Measurements from ENCODE around the gene MTCP1. TPM values are rescaled to one million over a fixed set of nuclear protein-coding genes. Genes with fewer than 3 reads are reported as not detected.

The MTCP1 gene
- total and polyA plus RNA-seq, 10 of the 15 experiments (the other 5 are each of a cell fraction or from before 2014, with no cell fraction given): 16.6 to 74.0 (median 30.9) TPM

GRCh38 chrX:155054255-155054654 lies 16.7 kb downstream of the MTCP1 start:
- Histone ChIP-seq H3K4me2 (ENCODE audit: control insufficient read depth, insufficient read depth) (no peak overlapping the region), H3K79me2 (ENCODE audit: control insufficient read depth, insufficient read depth, low read length) (no peaks in the 10 kb centered on the region), H2AFZ (ENCODE audit: control insufficient read depth, low read depth, low read length) (no peak overlapping the region), H3K36me3 (ENCODE audit: control insufficient read depth in 2 of 2, insufficient read depth in 2 of 2, low read length in 1 of 2) (no peaks in the 10 kb centered on the region; a peak in 2 of 4 replicates), H3K4me1 (ENCODE audit: control insufficient read depth, insufficient read depth, low read length) (no peaks in the 10 kb centered on the region; the same call in 1 of the 2 replicates), H3K9me3 (replicated peaks; ENCODE audit: control insufficient read depth, insufficient read depth, low read length) (no peaks in the 10 kb centered on the region), H3K4me3 (no peak overlapping the region), H3K27ac (ENCODE audit: control insufficient read depth, insufficient read depth) (no peak overlapping the region), H4K20me1 (ENCODE audit: control insufficient read depth, insufficient read depth) (no peaks in the 10 kb centered on the region), H3K9ac (ENCODE audit: control insufficient read depth, insufficient read depth, low read length) (no peak overlapping the region), H3K27me3 (replicated peaks in 1 of 2; ENCODE audit: control insufficient read depth in 2 of 2, insufficient read depth in 2 of 2, low read length in 1 of 2) (no peaks in the 10 kb centered on the region)
- intact Hi-C loops (cut with micrococcal nuclease; ENCODE audit: unreplicated experiment) (no loop called here), in situ Hi-C loops (cut with MboI) (no loop called here)
- no TSS peak for BruUV-seq (replicated peaks)
- ChIA-PET SMC1A (ENCODE audit: uncharacterized antibody, unreplicated experiment) (interaction anchor here (0.8 to 5.2 kb wide), 2 partner anchors 69 to 74 kb away, joined by 3 to 145 read pairs; no protein-coding TSS in a partner anchor), RAD21 (ENCODE audit: unreplicated experiment) (no interaction called here), POLR2A (no interaction called here), CTCF (interaction anchor here (6.4 kb wide), 1 partner anchor 70 kb away, joined by 181 read pairs; no protein-coding TSS in a partner anchor)
- TF ChIP-seq, protein P1, sequence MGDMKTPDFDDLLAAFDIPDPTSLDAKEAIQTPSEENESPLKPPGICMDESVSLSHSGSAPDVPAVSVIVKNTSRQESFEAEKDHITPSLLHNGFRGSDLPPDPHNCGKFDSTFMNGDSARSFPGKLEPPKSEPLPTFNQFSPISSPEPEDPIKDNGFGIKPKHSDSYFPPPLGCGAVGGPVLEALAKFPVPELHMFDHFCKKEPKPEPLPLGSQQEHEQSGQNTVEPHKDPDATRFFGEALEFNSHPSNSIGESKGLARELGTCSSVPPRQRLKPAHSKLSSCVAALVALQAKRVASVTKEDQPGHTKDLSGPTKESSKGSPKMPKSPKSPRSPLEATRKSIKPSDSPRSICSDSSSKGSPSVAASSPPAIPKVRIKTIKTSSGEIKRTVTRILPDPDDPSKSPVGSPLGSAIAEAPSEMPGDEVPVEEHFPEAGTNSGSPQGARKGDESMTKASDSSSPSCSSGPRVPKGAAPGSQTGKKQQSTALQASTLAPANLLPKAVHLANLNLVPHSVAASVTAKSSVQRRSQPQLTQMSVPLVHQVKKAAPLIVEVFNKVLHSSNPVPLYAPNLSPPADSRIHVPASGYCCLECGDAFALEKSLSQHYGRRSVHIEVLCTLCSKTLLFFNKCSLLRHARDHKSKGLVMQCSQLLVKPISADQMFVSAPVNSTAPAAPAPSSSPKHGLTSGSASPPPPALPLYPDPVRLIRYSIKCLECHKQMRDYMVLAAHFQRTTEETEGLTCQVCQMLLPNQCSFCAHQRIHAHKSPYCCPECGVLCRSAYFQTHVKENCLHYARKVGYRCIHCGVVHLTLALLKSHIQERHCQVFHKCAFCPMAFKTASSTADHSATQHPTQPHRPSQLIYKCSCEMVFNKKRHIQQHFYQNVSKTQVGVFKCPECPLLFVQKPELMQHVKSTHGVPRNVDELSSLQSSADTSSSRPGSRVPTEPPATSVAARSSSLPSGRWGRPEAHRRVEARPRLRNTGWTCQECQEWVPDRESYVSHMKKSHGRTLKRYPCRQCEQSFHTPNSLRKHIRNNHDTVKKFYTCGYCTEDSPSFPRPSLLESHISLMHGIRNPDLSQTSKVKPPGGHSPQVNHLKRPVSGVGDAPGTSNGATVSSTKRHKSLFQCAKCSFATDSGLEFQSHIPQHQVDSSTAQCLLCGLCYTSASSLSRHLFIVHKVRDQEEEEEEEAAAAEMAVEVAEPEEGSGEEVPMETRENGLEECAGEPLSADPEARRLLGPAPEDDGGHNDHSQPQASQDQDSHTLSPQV (IDR thresholded peaks at IDR 0.05): no peak
- TF ChIP-seq SREBF1 (IDR thresholded peaks at IDR 0.05; ENCODE audit: low read length): no peak
- no peak for TF ChIP-seq DPF2 (IDR thresholded peaks at IDR 0.05)
- no peak for TF ChIP-seq MYB (IDR thresholded peaks at IDR 0.05; ENCODE audit: borderline replicate concordance, low read depth, low read length)
- TF ChIP-seq STAT1 (conservative IDR thresholded peaks at IDR 0.05): no peak
- TF ChIP-seq FOXK2 (IDR thresholded peaks at IDR 0.05): no peak
- TF ChIP-seq SIX5 (IDR thresholded peaks at IDR 0.05; ENCODE audit: low read depth, low read length, severe bottlenecking): no peak
- TF ChIP-seq TARDBP (IDR thresholded peaks at IDR 0.05; ENCODE audit: borderline replicate concordance): no peak
- no peak for TF ChIP-seq SMAD1 (IDR thresholded peaks at IDR 0.05; ENCODE audit: low read depth, partially characterized antibody)
- no peak for TF ChIP-seq NR2C1 (IDR thresholded peaks at IDR 0.05)
- no peak for TF ChIP-seq STAT3 (IDR thresholded peaks at IDR 0.05; ENCODE audit: low read depth, low read length)
- TF ChIP-seq RB1 (IDR thresholded peaks at IDR 0.05; ENCODE audit: borderline replicate concordance): no peak
- no peak for TF ChIP-seq NRF1 (conservative IDR thresholded peaks at IDR 0.05; ENCODE audit: low read depth, low read length)
- TF ChIP-seq SMAD5 (IDR thresholded peaks at IDR 0.05; ENCODE audit: low read depth): no peak
- no peak for TF ChIP-seq YBX1 (IDR thresholded peaks at IDR 0.05)
- no peak for TF ChIP-seq TBL1XR1 (IDR thresholded peaks at IDR 0.05; ENCODE audit: low read depth, low read length)
- WGBS (ENCODE audit: insufficient coverage, insufficient replicate concordance, low lambda C conversion rate, missing lambda C conversion rate): 47% methylated on average over 4 of the region's 4 CpGs
- ATAC-seq: no peak
- DNase-seq (ENCODE audit: low read depth, low spot score): no peak
- no peak for FAIRE-seq

Measured in GM12878 (cell line).